Measurements from ENCODE around the gene KLF16.

KLF16 gene

DNA sequence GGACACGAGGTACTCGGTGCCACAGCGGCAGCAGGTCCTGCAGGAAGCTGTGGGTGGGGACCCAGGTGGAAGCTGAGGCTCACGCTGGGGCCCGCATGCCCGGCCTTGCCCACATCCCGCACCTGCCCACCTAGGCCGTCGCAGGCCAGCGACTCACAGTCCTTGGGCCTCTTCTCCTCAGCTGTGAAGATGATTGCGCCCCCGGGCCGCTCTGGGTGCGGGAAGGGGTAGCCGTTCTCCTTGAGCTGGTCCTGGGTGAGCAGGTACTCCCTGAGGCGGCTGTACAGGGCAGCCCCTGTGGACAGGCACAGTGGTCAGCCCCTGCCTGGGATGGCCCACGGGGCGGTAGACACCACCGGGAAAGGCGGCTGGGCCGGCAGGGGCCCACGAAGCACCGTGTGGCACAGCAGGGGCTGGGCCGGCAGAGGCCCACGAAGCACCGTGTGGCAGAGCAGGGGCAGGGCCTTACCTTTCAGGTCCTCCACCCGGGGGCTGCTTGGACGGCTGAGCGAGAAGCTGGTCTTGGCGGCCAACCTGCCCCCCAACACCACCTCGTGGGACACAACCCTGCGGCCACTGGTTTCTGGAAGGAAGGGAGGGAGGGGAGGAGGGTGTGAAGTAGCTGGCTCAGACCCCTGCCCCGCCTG is 44.7 kb downstream of the KLF16 start:
- no peak for DNase-seq

DNA sequence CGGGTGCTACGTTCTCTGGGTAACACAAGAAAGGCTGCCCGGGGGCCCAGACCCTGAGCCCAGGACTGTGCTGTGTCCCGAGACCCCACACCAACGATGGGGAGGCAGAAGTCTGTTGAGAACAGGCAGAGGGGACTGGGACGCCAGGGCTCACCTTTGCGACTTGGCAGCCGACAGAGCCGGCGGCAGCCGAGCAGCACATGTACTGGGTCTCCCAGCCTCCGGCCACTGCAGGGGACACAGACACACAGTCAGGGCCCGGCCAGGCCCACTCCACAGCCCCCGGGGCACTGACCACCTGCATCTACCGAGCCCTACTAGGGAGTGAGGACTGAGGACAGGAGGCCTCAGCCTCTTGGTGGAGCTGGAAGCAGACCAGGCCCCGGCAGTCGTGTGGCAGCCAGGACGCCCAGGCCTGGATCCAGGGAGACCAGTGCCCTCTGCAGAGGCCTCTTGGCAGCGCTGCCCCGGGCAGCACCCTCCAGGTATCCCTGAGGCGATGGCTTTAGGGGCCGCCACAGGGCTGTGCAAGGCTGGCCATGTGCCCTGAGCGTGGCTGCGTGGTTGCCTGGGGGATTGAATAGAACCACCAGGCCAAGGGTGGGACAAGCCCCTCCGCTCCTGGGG is 45.7 kb downstream of the KLF16 start:
- DNase-seq = no peak

DNA sequence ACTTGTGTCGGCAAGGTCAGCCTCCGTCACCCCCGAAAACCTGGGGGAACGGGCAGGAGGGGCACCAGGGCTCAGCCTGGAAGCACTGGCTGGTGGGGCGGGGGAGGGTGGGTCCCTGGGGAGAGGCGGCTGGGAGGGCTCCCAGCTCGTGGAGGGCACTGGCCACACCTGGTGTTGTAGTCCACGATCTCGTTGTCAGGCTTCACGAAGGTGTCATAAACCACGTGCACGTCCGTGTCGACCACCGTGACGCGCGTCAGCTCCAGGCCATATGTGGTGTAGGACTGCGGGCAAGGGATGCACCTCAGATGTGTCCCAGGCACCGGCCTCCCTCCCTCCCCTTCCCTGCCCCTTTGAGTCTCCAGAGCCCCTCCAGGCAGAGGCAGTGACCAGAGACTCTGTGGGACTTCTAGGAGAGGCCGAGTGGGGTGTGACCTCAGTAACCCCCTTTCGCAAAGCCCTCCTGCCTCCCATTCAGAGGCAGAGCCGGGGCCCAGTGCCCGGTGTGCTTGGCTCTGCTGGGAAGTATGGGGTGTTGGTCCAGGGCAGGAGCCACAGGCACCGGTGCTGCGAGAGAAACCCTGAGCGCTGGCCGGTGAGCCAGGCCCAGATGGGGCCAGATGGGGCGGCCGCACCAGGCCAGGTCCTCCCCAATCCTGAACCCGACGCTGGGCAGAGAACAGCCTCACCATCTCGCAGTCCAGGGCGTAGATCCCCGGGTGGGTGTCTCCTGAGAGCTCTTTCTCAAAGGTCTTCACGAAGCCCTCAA is 46.7 kb downstream of the KLF16 start:
- DNase-seq = no peak

DNA sequence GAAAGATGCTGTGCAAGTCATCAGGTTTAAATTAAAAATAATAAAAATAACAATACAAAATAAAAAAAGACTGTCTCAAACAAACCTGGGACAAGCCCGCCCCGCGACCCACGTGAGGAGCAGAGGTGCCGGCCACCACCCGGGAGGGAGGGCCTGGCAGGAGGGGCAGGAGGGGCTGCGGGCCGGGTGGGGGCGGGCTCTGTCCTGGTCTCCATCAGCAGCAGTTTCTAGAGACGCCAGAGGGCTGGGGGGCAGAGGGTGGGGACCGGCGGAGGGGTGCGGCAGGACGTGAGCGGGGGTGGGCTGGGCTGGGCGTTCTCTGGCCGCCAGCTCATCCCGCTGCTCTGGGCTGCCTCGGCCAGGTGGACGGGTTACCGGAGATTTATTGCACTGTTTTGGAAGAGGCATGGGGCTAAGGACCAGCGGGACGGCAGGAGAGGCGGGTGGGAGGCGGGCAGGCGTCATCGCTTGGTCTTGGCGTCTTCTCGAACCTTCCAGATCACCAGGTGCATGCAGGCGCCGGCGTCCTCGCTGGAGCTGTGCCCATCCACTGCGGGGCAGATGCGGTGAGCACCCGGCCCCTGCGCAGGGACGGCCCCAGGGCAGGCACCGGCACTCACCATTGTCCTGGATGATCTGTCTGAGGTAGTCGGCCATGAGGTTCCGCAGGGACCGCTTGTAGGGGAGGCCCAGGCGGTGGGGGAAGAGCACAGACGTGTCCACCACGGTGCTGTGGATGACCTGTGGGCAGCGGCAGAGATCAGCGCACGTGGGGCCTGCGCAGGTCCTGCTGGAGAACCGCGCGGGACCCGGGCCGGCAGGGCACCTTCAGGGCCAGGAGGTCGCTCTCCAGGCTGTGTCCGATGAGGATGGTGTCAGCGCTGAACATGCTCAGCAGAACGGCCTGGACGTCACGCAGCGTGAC is 47.5 kb downstream of the KLF16 start:
- DNase-seq = no peak

DNA sequence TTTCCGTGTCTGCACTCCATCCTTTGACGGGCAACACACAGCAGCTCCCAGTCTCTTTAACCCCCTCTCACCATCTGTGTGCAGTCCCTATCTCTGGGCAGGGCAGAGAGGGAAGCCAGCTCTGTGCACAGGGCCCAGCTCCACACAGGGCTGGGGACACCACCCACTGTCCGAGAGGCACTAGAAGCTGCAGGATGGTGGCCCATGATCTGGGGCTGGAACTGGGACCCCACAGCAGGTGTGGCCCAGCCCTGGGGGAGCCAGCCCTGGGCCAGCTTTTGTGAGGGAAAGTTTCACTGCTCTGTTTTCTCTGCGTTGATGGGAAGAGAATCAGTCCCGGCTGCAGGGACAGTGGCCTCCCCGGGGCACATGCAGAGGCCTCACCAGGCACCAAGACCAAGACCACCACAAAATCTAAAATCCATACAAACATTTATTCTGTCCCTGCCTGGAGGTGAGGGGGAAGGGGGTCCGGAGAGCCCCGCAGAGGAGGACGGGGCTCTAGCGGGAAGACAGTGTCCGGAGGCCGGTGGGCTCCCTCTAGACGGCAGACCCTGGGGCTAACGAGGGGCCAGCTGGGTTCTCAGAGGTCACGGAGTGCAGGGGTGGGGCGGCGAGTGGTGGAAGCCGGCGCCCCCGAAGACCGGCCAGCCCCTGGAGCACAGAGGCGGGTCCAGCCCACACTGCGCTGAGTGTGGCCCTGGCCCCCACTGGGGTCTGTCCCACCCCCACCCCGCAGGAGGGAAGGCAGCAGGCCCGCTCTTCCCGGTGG is 48.4 kb downstream of the KLF16 start:
- no peak for DNase-seq

DNA sequence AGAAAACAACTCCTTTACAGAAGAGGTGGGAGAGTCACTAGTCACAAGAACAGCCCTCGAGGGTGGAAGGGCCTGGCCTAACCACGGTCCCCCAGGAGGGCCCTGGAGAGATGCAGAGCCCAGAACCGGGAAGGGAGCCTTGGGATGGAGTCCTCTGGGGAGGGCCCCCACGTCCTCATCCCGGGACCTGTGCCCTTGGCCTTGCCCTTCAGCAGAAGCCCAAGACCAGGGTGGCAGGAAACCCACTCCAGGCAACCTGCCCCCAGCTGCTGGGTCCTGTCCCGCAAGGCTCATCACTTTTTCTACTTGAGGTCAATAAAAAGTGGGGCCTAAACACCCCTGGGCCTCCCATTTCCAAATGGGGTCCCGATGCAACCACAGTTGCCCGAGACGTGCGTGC is 49.0 kb downstream of the KLF16 start:
- no peak for DNase-seq

DNA sequence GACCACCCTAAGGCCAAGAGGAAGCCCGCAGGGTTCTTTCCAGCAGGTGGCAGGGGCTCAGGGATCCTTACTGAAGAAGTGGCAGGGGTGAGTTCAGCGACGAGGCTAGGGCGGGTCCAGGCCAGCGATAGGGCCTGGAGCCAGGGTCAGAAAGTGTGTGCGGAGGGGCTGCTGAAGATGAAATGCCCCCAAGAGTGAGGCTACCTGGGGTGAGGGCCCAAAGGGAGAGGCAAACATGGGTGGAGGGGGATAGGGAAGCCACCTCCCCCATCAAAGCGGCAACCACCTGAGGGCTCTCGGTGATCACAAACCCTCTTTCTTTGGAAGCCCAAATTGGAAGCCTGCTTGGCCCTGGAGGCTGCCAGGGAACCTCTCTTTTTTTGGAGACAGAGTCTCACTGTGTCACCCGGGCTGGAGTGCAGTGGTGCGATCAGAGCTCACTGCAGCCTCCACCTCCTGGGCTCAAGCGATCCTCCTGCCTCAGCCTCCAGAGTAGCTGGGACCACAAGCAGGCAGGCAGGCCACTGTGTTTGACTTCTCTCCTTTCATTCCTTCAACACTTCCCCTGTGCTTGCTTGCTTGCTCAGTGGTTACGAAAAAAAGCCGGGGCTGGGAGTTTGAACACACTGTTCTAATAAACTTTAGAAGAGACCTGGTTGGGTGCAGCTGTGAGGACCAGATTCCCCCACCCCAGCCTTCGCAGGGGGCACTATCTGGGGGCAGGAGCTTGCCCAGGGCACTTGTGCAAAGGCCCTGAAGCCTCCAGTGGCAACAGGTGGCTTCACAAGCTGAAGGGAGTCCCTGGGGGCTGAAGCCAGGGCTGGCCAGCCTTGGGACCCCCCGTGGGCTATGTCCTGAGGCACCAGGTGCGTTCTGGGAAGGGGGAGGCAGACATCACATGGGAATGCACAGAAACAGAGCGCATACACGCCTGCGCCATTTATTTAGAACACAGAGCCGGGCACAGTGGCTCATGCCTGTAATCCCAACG is 49.9 kb downstream of the KLF16 start:
- no peak for DNase-seq

DNA sequence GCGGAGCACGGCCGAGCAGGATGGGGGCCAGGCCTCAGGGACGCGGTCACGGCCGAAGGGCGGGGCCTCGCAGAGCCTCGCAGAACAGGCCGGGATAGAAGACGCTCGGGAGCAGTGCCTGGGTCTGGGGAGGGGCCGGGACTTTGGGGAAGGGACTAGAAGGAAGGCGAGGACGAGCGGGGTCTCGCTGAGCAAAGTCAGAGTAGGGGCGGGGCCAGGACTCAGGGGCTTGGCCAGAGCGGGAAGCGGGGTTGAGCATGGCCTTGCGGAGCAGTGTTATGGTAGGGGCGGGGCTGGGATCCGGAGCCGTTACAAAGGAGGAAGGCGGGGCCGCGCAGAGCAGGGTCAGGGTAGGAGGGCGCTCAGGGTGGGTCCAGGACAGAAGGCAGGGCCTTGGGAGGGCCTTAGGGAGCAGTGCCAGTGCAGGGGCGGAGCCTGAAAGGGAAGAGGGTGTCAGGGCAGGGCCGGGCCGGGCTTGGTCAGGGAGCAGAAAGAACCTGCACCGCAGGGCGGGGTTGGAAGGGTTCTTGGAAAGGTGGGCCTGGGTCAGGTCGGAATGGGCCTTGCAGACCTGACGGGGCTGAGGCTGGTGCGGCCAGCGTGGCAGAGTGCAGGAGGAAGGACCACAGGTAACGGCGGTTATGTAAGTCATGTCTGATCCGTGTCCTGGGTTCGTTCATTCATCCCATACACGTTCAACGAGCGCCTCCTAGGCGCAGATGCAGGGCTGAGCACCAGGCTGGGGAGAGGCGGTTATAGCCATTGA is 50.8 kb downstream of the KLF16 start:
- DNase-seq = peak; percentile 92

DNA sequence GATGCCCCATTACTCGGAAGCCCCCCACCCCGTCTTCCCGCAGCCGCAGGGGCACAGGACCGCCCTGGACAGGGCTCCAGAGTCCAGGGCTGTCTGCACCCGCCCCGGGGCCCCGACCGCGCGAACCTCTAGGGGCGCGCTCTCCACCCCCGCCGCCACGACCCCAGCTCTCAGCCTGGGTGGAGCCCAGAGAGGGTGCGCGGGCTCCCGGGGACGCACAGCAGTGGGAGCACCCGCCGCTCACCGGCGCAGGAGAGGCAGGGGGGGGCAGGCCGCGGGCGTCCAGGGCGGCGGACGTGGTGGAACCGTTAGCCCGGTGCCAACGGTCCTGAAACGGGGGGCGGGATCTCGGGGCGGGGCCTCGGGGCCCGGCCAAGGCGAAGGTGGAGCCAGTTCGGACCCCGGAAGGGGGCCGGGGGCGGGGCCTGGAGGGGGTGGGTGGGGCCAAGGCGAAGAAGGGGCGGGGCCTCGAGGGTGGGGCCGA is 51.4 kb downstream of the KLF16 start, which contains the start of gene ATP8B3:
Gene ATP8B3, minus strand, starts transcription at position 335 of the 484 bp plus-strand sequence. CDS start 540 bp downstream, outside the sequence.
- DNase-seq = no peak

DNA sequence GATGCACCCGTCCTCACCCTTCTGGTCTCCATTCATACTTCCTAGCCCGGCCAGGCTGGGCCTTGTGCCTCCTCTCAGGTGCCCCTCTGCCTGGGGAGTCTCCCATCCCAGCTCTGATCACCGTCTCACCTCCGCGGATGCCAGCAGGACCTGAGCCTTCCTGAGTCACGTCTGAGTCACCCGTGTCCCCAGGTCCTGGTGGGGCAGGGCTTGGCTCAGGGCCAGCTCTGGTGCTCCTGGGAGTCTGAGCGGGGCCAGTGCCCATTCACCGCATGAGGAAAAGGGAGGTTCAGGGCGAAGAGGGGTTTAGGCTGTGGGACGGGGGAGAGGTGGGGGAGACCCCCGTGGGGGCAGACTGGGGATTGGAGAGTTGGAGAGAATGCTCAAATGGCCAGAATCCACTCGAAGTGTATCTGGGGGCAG is 51.9 kb downstream of the KLF16 start:
- DNase-seq = peak; percentile 72 to 77

DNA sequence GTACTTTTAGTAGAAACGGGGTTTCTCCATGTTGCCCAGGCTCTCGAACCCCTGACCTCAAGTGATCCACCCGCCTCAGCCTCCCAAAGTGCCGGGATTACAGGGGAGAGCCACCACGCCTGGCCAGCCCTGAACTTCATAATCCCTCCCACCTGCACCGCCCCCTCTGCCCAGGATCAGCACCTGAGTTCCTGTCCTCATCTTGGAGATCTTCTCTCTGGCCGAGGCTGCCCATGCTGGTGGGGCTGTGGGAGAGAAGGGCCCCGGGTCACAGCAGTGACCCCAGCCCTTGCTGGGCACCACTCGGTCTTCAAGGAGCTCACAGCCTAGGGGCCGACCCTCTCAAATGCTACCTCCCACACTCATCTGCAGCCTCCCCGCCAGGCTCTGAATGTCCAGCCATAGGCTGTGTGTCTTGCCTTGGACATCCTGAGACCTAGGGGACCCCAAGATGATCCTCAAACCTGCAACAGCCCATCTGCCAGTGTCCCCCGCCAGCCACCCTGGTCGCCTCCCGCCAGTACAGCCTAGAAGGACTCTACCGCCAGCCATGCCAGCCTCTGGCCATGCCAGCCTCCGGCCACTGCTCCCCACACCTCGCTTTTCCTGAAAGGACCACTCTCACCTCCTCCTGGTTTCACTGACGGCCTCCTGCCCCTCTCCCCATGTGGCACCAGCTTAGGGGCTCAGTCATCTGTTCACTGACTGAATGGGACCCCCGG is 52.8 kb downstream of the KLF16 start:
- no peak for DNase-seq

DNA sequence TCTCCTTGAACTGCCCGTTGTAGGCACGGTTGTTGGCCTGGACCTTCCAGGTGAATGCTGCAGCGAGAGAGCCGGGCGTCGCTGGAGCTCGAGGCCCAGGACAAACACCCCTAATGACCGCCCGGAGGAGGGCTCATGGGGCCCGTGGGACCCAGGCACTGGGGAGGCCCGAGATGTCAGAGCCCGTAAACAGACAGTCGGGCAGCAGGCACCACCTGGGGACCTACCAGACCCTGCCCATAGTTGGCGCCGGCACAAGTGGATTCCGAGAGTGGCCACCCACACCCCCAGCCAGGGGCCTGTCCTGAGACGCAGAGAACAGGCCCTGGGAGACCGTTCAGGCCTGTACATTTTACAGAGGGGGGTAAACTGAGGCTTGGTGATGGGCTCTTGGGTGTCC is 53.7 kb downstream of the KLF16 start:
- no peak for DNase-seq

DNA sequence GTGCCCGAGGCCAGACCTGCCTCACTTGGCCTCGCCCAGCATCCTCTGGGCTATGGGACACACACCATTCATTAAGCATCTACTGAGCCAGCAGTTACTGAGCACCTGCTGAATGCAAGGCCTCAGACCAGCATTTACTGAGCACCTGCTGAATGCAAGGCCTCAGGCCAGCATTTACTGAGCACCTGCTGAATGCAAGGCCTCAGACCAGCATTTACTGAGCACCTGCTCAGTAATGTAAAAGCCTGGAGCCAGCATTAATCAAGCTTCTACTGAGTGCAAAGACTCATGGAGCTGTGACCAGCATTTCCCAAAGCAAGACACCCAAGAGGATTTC is 55.0 kb downstream of the KLF16 start:
- no peak for DNase-seq

DNA sequence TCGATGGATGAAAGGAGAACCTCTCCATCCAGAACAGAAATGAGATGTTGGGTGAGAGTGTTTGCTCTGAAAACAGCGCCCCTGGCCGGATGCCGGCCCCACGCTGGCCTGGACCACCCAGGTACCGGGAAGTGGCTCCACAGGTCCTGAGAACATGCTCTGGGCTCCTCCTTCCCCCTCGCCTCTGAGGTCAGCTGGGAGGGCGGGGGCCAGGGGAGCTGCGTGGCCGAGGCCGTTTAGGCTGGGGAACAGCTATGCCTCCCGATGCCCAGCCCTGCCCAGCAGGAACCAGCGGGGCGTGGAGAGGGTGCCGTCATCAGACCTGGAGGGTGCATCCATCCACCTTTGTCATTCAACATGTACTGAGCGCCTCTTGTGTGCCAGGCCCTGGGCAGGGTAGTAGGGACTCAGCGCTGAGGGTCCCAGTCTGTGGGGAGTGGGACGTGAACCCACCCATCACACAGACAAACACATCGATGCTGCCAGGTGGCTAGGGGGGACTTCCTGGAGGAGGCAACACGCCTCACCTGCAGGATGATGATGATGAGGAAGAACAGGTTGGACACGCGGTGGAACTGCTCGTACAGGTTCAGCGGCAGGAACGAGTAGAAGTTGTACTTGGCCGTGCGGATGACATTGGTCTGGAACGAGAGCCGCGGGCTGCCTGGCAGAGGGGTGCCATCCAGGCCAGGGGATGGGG is 55.5 kb downstream of the KLF16 start:
- no peak for DNase-seq

DNA sequence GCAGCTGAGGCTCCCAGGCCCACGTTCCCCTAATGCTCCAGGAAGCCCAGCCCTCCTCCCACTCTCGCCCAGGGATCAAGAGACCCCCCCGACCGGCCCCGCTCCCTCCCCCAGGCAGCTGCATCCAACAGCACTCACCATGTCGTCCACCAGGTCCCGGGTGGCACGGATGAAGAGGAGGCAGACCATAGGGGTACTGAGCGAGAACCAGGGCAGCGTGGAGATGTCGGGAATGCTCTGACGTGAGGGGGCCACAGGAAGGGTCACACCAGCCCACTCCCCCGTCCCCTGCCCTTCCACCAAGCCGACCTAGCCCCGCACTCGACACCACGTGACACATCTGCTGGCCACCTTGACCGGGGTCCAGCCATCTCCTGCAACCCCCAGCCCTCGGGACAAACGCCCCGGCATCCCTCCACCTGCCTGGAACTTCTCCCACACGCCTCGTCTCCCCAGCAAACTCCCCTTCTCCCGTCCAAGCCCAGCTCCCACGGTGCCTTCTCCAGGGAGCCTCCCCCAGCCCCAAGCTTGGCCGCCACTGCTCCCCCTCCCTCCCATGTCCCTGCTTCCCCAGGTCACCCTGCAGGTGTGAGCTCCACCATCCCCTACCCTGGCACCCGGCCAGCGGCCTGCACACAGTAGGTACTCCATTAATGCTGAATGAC is 56.2 kb downstream of the KLF16 start:
- no peak for DNase-seq

DNA sequence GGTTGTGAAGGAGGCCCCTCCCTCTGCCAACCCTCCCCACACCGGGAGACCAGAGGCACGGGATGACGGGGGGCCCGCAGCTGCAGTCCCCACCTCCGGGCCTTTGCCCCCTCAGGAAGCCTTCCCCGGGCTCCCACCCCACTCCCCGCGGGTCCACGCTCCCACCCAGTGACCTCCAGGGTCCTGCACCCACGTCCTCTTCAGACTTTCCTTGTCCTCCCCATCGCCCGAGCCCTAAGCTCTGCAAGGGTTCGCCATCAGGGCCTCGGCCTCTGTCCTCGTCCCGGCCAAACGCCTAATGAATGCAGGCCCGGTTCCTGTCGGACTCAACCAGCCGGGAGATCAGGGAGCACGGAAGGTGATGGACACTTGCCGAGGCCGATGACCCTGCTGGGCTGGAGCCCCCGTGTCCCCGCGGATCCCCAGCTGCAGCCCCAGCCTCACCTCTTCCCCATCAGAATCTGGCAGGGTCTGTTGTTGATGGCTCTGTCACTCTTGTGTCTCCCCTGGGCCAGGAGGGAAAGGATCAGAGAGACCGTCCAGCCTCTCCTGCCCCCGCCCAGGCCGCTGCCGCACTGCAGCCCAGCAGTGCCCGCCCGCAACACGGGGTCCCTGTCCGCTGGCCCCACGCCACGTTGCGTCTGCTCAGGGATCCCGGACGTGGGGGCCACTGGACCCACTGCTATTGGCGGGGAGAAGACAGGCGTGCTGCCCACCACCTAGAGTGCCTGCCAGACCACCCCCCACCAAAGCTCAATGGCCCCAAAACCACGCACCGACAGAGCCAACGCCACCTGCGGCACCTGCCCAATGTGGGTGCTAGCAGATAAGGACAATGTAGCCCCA is 57.0 kb downstream of the KLF16 start:
- no peak for DNase-seq
